Liver (tissue), 3 donors: Measurements from ENCODE around the gene CMBL.

ENCODE experiments used
- EGR1 ChIP-seq, 2 donors: IDR thresholded peaks; 2 replicates each; pipeline ENCODE4 v1.6.1; 2016 to 2018; ENCODE audit warnings: antibody characterized with exemption in 2 of 2, low read depth in 2 of 2
- MAX ChIP-seq: IDR thresholded peaks from 2 replicates; pipeline ENCODE4 v1.6.1; 2016; ENCODE audit warnings: antibody characterized with exemption
- TAF1 ChIP-seq: conservative IDR thresholded peaks from 2 replicates; pipeline ENCODE4 v1.6.1; 2016; ENCODE audit warnings: antibody characterized with exemption, mild to moderate bottlenecking
- TF ChIP-seq, protein P1 (sequence below): IDR thresholded peaks from 2 replicates; pipeline ENCODE4 v1.6.1; 2016; ENCODE audit warnings: antibody characterized with exemption, mild to moderate bottlenecking
- TF ChIP-seq, protein P2 (sequence below): fragments of 150-350 bp; IDR thresholded peaks from 2 replicates; pipeline ENCODE4 v1.5.1; 2017; ENCODE audit warnings: improper control_type of control experiment, low read depth, low read length; ENCODE audit not compliant: missing input control
- donor health status: healthy.
- donor health status: healthy.

GRCh38 chr5:10279328-10279727 lies 28.4 kb downstream of the CMBL start:
- TF ChIP-seq, protein P1, sequence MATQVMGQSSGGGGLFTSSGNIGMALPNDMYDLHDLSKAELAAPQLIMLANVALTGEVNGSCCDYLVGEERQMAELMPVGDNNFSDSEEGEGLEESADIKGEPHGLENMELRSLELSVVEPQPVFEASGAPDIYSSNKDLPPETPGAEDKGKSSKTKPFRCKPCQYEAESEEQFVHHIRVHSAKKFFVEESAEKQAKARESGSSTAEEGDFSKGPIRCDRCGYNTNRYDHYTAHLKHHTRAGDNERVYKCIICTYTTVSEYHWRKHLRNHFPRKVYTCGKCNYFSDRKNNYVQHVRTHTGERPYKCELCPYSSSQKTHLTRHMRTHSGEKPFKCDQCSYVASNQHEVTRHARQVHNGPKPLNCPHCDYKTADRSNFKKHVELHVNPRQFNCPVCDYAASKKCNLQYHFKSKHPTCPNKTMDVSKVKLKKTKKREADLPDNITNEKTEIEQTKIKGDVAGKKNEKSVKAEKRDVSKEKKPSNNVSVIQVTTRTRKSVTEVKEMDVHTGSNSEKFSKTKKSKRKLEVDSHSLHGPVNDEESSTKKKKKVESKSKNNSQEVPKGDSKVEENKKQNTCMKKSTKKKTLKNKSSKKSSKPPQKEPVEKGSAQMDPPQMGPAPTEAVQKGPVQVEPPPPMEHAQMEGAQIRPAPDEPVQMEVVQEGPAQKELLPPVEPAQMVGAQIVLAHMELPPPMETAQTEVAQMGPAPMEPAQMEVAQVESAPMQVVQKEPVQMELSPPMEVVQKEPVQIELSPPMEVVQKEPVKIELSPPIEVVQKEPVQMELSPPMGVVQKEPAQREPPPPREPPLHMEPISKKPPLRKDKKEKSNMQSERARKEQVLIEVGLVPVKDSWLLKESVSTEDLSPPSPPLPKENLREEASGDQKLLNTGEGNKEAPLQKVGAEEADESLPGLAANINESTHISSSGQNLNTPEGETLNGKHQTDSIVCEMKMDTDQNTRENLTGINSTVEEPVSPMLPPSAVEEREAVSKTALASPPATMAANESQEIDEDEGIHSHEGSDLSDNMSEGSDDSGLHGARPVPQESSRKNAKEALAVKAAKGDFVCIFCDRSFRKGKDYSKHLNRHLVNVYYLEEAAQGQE = no peak
- no peak for TF ChIP-seq MAX
- TF ChIP-seq, protein P2, sequence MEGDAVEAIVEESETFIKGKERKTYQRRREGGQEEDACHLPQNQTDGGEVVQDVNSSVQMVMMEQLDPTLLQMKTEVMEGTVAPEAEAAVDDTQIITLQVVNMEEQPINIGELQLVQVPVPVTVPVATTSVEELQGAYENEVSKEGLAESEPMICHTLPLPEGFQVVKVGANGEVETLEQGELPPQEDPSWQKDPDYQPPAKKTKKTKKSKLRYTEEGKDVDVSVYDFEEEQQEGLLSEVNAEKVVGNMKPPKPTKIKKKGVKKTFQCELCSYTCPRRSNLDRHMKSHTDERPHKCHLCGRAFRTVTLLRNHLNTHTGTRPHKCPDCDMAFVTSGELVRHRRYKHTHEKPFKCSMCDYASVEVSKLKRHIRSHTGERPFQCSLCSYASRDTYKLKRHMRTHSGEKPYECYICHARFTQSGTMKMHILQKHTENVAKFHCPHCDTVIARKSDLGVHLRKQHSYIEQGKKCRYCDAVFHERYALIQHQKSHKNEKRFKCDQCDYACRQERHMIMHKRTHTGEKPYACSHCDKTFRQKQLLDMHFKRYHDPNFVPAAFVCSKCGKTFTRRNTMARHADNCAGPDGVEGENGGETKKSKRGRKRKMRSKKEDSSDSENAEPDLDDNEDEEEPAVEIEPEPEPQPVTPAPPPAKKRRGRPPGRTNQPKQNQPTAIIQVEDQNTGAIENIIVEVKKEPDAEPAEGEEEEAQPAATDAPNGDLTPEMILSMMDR = no peak
- TF ChIP-seq TAF1 = no peak
- no peak for TF ChIP-seq EGR1 (IDR thresholded peaks at IDR 0.05; ENCODE audit: low read depth in 2 of 2)
